ENCODE data around the gene GARIN5A.
A peak's percentile ranks its signal among the peaks of the same experiment; 100 is the strongest.
"Not testable (repeated sequence)": the region's sequence is repeated elsewhere in the genome, so short reads cannot be mapped to it uniquely, and the experiment has no call there.

The GARIN5A gene

DNA sequence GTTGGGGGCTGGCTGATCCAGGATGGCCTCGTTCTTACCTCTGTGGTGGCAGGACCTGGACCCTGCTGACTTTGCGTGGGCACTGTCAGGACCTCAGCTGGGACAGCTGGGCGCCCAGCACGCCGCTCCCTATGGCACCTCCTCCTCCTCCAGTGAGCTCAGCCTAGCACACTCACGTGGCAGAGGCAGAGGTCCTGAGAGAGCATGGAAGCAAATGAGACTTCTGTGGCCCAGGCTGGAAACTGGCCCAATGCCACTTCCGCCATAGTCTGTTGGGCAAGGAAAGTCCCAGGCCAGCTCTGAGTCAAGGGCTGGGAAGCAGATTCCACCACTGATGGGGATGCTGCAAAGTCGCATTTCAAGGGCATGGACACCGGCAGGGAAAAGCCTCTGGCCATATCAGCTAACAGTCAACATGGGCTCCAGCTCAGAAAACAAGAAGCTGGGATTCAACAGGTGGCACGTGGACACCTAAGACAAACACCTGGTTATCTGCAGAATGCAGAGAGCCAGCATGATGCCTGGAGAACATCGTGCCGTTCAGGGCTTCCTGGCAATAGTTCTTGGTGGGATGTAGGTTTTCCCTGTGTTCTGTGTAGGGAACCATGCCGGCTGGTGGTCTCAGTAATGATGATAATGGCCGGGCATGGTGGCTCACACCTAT, 27.3 kb downstream of the GARIN5A start:
- no peak overlapping the region for H3K4me3 ChIP-seq (ENCODE audit: control insufficient read depth, low read depth, low read length)
- DNase-seq (ENCODE audit: low read depth) = peak; percentile 9
- TF ChIP-seq, protein P1, sequence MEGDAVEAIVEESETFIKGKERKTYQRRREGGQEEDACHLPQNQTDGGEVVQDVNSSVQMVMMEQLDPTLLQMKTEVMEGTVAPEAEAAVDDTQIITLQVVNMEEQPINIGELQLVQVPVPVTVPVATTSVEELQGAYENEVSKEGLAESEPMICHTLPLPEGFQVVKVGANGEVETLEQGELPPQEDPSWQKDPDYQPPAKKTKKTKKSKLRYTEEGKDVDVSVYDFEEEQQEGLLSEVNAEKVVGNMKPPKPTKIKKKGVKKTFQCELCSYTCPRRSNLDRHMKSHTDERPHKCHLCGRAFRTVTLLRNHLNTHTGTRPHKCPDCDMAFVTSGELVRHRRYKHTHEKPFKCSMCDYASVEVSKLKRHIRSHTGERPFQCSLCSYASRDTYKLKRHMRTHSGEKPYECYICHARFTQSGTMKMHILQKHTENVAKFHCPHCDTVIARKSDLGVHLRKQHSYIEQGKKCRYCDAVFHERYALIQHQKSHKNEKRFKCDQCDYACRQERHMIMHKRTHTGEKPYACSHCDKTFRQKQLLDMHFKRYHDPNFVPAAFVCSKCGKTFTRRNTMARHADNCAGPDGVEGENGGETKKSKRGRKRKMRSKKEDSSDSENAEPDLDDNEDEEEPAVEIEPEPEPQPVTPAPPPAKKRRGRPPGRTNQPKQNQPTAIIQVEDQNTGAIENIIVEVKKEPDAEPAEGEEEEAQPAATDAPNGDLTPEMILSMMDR (conservative IDR thresholded peaks at IDR 0.05; ENCODE audit: control insufficient read depth, insufficient read depth, low read depth, low read length) = no peak

DNA sequence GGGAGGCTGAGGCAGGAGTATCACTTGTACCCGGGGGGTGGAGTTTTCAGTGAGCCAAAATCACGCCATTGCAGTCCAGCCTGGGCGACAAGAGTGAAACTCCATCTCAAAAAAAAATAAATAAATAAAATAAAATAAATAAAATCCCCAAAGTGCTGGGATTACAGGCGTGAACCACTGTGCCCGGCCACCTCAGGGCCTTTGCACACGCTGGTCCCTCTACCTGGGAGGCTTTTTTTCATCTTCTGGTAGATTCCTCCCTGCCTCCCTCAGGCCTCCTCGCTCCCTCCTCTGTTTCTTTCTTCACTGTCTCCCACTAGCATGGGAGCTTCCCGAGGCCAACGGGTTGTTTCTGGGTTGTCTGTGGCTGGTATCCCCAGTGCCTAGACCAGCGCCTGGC, 28.9 kb downstream of the GARIN5A start:
- TF ChIP-seq, protein P1 (conservative IDR thresholded peaks at IDR 0.05; ENCODE audit: control insufficient read depth, insufficient read depth, low read depth, low read length) = no peak

DNA sequence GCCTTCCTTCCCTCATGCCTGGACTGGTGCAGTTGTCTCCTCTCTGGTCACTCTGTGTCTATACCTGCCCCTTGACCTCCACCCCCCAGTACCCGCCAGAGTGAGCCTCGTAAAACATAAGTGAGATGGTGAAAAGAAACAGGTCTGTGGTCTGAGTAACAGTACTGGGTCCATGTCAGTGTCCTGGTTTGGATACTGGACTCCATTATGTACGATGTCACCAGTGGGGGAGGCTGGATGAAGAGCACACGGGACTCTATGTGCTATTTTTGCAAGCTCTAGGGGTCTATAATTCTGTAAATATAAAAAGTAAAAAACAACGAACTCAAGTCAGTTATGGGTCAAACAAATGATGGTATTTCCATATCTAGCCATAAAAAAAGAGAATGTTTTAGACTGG, 29.6 kb downstream of the GARIN5A start:
- no peak overlapping the region for H3K4me3 ChIP-seq (ENCODE audit: control insufficient read depth, low read depth, low read length)
- DNase-seq (ENCODE audit: low read depth) = no peak
- TF ChIP-seq, protein P1 (conservative IDR thresholded peaks at IDR 0.05; ENCODE audit: control insufficient read depth, insufficient read depth, low read depth, low read length) = no peak

More for the DNA sequence above, 28.9 kb downstream of the GARIN5A start:
- DNase-seq (ENCODE audit: low read depth) = no peak
- H3K4me3 ChIP-seq (ENCODE audit: control insufficient read depth, low read depth, low read length) = no peak overlapping the region

GRCh38 chr19:50444059-50444458, 32.6 kb downstream of the GARIN5A start:
- TF ChIP-seq, protein P1 (conservative IDR thresholded peaks at IDR 0.05; ENCODE audit: control insufficient read depth, insufficient read depth, low read depth, low read length) = no peak
- no peak overlapping the region for H3K4me3 ChIP-seq (ENCODE audit: control insufficient read depth, low read depth, low read length)
- no peak for DNase-seq (ENCODE audit: low read depth)

DNA sequence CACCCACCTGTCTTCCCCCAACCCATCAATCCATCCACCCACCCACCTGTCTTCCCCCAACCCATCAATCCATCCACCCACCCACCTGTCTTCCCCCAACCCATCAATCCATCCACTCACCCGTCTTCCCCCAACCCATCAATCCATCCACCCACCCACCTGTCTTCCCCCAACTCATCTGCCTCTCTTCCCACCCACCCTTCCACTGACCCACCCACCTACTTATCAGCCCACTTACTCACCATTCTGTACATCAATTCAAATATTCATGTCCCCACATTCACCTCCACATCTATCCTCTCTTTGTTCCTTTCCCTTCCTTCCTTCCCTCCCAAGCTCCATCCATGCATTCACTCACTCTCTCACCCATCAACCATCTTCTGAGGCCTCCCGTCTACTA, 37.5 kb downstream of the GARIN5A start:
- DNase-seq (ENCODE audit: low read depth); H3K4me3 ChIP-seq (ENCODE audit: control insufficient read depth, low read depth, low read length): not testable (repeated sequence)

GRCh38 chr19:50437862-50438449, 38.7 kb downstream of the GARIN5A start:
- TF ChIP-seq, protein P1 (conservative IDR thresholded peaks at IDR 0.05; ENCODE audit: control insufficient read depth, insufficient read depth, low read depth, low read length) = no peak
- no peak overlapping the region for H3K4me3 ChIP-seq (ENCODE audit: control insufficient read depth, low read depth, low read length)
- DNase-seq (ENCODE audit: low read depth) = no peak

DNA sequence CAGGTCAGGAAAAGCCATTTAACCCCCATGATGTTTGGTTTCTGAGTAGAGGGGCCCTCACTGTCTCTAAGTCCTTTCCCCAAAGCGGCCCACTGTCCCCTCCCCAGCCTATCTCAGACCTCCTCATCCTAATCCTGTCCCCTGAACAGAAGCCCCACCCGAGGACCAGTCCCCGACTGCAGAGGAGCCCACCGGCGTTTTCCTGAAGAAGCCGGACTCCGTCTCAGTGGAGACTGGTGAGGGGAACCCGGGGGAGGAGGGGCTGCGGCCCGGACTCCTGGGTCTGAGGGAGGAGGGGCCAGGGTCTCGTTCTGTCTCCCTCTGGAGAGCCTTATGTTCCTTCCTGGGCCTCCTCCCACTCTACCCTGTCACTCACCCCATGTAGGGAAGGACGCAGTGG, 41.0 kb downstream of the GARIN5A start:
- H3K4me3 ChIP-seq (ENCODE audit: control insufficient read depth, low read depth, low read length) = no peak overlapping the region
- TF ChIP-seq, protein P1 (conservative IDR thresholded peaks at IDR 0.05; ENCODE audit: control insufficient read depth, insufficient read depth, low read depth, low read length) = no peak

More for the DNA sequence above, 41.0 kb downstream of the GARIN5A start:
- DNase-seq (ENCODE audit: low read depth) = no peak
